ENCODE measurements around the gene FANCL.
"Not testable (repeated sequence)": the region's sequence is repeated elsewhere in the genome, so short reads cannot be mapped to it uniquely, and the experiment has no call there.

GRCh38 chr2:58187022-58187421 lies 54.1 kb downstream of the FANCL start:
- TF ChIP-seq CTCF, POLR2A (IDR thresholded peaks at IDR 0.05): not testable (repeated sequence)
